Esophagus (tissue), 2 donors: ENCODE results near the gene DESI2. TPM values are rescaled to one million over a fixed set of nuclear protein-coding genes. Genes with fewer than 3 reads are reported as not detected.
"Not testable (repeated sequence)": the region's sequence is repeated elsewhere in the genome, so short reads cannot be mapped to it uniquely, and the experiment has no call there.

Source experiments
- H3K27ac ChIP-seq, 2 donors: one replicate each; pipeline ENCODE4 v1.5.1; 2013; ENCODE audit warnings: low read depth in 2 of 2, mild to moderate bottlenecking in 2 of 2, inconsistent platforms in 1 of 2, low read length in 1 of 2, moderate library complexity in 1 of 2
- H3K27me3 ChIP-seq, 2 donors: one replicate each; pipeline ENCODE4 v1.6.1; 2013; ENCODE audit warnings: low read length in 2 of 2, control low read depth in 1 of 2, mild to moderate bottlenecking in 1 of 2; ENCODE audit not compliant: insufficient read depth in 2 of 2, control insufficient read depth in 1 of 2
- H3K36me3 ChIP-seq, 2 donors: one replicate each; pipeline ENCODE4 v1.6.1; 2013; ENCODE audit warnings: low read length in 1 of 2; ENCODE audit not compliant: control insufficient read depth in 2 of 2, insufficient read depth in 2 of 2
- H3K4me1 ChIP-seq, 2 donors: one replicate each; pipeline ENCODE4 v1.6.1; 2013; ENCODE audit warnings: low read length in 1 of 2; ENCODE audit not compliant: control insufficient read depth in 2 of 2, insufficient read depth in 2 of 2
- H3K4me3 ChIP-seq, 2 donors: one replicate each; pipeline ENCODE4 v1.5.1; 2013; ENCODE audit warnings: low read length in 2 of 2, mild to moderate bottlenecking in 2 of 2, low read depth in 1 of 2, moderate library complexity in 1 of 2
- H3K9me3 ChIP-seq, 2 donors: one replicate each; pipeline ENCODE4 v1.6.1; 2013; ENCODE audit warnings: mild to moderate bottlenecking in 2 of 2, low read depth in 1 of 2, low read length in 1 of 2, moderate library complexity in 1 of 2; ENCODE audit not compliant: control insufficient read depth in 2 of 2, insufficient read depth in 1 of 2
- WGBS, 2 donors: extraction: QIAGEN DNeasy Blood & Tissue Kit; methylation state at CpG; one replicate each; pipeline ENCODE4 v1.1.7; 2013; 5-methylcytosine and 5-hydroxymethylcytosine counted together
- polyA plus RNA-seq, 2 donors: library from polyadenylated mRNA; stranded (reverse); fragments of 200-250 nt; gene quantifications; one replicate each; pipeline ENCODE4 v1.2.3, GENCODE V29; 2013
- donor health status: healthy with polysubstance abuse.
- donor health status: Bipolar disorder and iron deficiency.

Gene DESI2
- polyA plus RNA-seq, 2 donors, result 6.6 to 9.7 TPM

DNA sequence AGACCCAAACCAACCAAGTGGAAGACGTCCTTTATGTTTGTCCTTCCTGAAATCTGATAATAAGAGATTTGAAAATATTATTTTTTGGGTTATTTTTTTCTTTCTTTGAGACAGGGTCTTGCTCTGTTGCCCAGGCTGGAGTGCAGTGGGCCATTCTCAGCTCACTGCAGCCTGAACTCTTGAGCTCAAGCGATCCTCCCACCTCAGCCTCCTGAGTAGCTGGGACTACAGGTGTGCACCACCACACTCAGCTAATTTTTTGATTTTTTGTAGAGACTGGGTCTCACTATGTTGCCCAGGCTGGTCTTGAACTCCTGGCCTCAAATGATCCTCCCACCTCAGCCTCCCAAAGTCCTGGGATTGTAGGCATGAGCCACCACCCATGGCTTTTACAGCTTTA lies 86.2 kb downstream of the DESI2 start:
- not testable (repeated sequence) for H3K9me3 ChIP-seq, H3K27me3 ChIP-seq, H3K27ac ChIP-seq, H3K4me1 ChIP-seq, H3K36me3 ChIP-seq, H3K4me3 ChIP-seq
- WGBS, 2 donors, result 90 to 93% methylated on average over 2 of the region's 2 CpGs

DNA sequence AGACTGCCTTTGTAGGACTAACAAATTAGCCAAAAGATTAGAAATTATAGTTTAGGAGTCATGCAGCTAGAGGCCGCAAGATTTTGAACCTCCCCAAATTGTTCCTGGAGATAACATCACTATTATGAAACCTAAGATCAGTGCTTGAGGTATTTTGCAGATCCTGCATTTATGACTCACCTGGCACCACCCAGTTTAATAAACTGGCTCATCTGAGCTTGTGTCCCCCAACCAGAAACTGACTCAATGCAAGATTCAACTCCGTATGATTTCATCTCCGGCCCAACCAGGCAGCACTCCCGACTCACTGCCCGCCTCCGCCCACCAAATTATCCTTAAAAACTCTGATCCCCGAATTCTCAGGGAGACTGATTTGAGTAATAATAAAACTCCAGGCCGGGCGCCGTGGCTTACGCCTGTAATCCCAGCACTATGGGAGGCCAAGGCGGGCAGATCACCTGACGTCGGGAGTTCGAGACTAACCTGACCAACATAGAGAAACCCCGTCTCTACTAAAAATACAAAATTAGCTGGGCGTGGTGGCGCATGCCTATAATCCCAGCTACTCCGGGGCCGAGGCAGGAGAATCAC lies 87.2 kb downstream of the DESI2 start:
- H3K27ac ChIP-seq, H3K4me1 ChIP-seq, H3K27me3 ChIP-seq, H3K4me3 ChIP-seq, H3K36me3 ChIP-seq, H3K9me3 ChIP-seq: not testable (repeated sequence)
- 84 to 89% methylated on average over 20 of the region's 20 CpGs for WGBS, 2 donors

DNA sequence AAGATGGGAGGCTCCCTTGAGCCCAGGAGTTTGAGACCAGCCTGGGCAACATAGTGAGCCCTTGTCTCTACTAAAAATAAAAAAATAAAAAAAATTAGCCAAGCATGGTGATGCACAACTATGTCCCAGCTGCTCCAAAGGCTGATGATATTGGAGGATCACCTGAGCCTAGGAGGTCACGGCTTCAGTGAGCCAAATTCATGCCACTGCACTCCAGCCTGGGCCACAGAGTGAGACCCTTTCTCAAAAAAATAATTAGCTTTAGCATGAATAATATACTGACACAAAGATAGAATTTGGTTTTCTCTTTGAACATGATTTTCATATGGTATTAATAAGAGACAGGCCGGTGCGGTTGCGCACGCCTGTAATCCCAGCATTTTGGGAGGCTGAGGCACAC lies 88.8 kb downstream of the DESI2 start:
- no peak overlapping the region for H3K4me3 ChIP-seq
- 89 to 97% methylated on average over 5 of the region's 5 CpGs for WGBS, 2 donors

DNA sequence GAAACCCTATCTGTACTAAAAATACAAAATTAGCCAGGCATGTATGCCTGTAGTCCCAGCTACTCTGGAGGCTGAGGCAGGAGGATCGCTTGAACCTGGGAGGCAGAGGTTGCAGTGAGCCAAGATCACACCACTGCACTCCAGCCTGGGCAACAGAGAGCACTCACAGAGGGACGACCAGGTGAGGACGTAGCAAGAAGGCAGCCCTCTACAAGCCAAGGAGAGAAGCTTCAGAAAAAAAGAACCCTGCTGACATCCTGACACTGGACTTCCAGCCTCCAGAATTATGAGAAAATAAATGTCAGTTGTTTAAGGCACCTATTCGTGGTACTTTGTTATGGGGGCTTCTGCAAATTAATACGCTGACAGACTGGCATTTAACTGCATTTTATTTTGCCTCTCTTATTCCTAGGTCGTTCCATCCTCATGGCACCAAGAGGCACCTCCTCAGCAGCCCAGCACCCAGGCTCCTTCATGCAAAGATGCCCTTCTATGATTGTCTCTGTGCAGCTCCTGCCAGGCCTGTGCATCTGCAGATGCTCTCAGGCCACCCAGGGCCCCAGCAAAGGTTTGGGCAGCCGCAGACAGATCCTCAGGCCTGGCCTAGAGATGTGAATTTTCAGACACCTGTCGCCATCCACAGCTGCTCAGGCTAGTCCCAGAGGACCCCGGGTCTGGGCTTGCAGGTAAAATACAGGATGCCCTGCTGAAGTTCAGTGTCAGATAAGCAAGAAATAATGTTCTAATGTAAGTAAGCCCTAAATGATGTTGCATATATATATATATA lies 96.5 kb downstream of the DESI2 start:
- Histone ChIP-seq H3K4me1 (no peaks in the 10 kb centered on the region), H3K27me3 (no peaks in the 10 kb centered on the region), H3K27ac (no peak overlapping the region), H3K4me3 (no peak overlapping the region), H3K9me3 (no peaks in the 10 kb centered on the region), H3K36me3 (no peaks in the 10 kb centered on the region)
- WGBS, 2 donors, result 91 to 92% methylated on average over 9 of the region's 9 CpGs

More for the DNA sequence above, 88.8 kb downstream of the DESI2 start:
- Histone ChIP-seq H3K36me3 (no peaks in the 10 kb centered on the region), H3K27ac (no peak overlapping the region), H3K27me3 (no peaks in the 10 kb centered on the region), H3K4me1 (no peaks in the 10 kb centered on the region), H3K9me3 (no peaks in the 10 kb centered on the region)

DNA sequence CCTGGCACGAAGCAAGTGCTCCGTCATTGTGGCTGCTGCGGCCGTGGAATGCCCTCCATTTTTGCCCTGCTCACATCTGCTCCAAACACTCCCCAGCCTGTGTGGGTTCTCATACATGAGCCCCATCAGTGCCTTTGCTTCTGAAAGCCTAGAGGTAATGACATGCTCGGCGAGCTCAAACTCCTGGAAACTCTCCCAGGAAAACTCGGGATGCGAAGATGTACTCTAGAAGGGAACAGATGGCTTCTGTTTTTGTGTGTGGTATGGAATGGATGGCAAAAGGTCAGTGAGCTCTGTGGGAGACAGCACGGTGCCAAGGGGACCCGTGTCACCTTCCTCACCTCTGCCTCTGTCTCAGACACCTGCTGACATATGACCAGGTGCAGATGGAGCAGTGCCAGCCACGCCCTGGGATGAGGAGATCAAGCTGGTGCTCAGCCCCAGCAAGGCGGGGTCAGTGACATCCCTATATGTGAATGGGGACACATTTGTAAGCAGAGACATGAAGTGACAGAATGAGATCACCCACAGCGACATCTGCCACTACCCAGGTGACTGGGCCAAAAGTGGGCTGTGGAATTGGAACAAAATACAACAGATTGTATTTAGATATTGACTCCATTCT lies 98.5 kb downstream of the DESI2 start:
- WGBS, 2 donors, result 80 to 85% methylated on average over 13 of the region's 13 CpGs
- H3K27me3 ChIP-seq, result no peaks in the 10 kb centered on the region
- no peak overlapping the region for H3K27ac ChIP-seq
- H3K36me3 ChIP-seq, result no peaks in the 10 kb centered on the region
- H3K4me3 ChIP-seq, result no peak overlapping the region
- H3K9me3 ChIP-seq, result no peaks in the 10 kb centered on the region
- no peaks in the 10 kb centered on the region for H3K4me1 ChIP-seq

DNA sequence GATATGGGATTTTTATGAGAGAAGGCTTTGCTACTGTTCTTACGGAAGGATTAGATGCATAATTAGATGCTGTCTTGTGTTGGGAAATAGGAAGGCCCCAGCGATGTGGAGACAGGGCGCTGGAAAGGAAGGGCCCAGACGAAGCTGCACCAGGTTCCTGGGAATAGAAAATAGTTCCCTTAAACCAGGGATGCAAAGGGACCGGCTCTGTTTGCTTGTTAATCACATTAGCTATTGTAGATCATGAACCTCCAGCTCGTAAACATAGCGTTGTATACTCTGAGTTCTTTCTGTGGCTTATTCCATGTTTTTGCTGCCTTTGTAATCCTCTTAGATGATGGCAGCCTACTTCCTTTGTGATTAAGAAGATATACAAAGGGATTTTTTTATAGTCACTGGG lies 102.7 kb downstream of the DESI2 start:
- peaks cover 0 to 2% of the 10 kb centered on the region in 2 donors for H3K4me1 ChIP-seq
- H3K36me3 ChIP-seq, result no peaks in the 10 kb centered on the region
- no peak overlapping the region for H3K4me3 ChIP-seq
- H3K27ac ChIP-seq, result no peak overlapping the region
- 92 to 94% methylated on average over 7 of the region's 7 CpGs for WGBS, 2 donors
- no peaks in the 10 kb centered on the region for H3K9me3 ChIP-seq
- H3K27me3 ChIP-seq, result no peaks in the 10 kb centered on the region

DNA sequence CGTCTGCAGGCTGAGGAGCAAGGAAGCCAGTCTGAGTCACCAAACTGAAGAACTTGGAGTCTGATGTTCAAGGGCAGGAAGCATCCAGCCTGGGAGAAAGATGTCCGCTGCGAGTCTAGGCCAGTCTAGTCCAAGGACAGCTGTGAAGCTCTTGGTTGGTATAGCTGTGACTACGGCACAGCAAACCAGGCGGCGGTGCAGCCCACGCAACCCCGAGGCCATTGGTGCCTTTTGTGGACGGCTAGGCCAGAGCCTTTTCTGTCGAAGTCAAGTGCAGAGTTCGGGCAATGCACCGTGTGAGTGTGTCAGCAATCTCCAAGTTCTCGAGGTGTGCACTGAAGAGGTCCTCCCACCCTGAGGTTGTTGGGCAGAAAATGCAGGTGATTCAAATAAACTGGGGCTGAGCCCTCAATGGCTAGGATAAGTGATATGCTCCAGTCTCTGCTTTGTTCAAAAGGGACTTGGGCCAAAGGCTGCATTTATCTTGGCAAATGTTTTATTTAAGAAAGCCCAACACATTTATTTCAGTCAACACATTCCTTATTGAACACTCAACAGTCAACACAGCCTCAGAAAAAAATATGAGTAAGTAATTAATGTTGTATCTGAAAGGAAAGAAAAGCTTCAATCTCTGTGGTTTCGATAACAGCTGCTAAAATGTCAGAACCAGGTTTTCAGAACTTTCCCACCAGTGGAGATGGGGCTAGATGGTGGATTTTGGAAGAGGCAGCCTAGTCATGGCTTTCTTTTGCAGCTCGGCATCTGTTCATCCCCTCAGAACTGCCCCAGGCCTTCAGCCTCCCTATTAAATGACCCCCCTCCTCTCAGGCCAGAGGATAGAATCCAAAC lies 104.4 kb downstream of the DESI2 start:
- Histone ChIP-seq H3K4me3 (no peak overlapping the region), H3K27me3 (no peaks in the 10 kb centered on the region), H3K9me3 (no peaks in the 10 kb centered on the region), H3K4me1 (peaks cover 0 to 2% of the 10 kb centered on the region in 2 donors), H3K36me3 (no peaks in the 10 kb centered on the region), H3K27ac (no peak overlapping the region)
- 85 to 86% methylated on average over 15 of the region's 15 CpGs for WGBS, 2 donors

Other genes with a start within 250 kb of the DESI2 start
- 10 to 100 TPM; 14.8 to 24.0 TPM for gene ADSS2, start 201.2 kb upstream of the DESI2 start, polyA plus RNA-seq
- under 1 TPM; 0.14 to 0.39 TPM for gene CATSPERE, start 191.9 kb upstream of the DESI2 start, polyA plus RNA-seq
- gene COX20, start 182.5 kb downstream of the DESI2 start, polyA plus RNA-seq, result 10 to 100 TPM; 35.8 to 59.8 TPM
- 100 to 1,000 TPM in 1 of 2 donors, 10 to 100 TPM in 1; 94.5 to 127 TPM for gene HNRNPU, start 211.4 kb downstream of the DESI2 start, polyA plus RNA-seq